ENCODE results near the gene SARS2. TPM values are rescaled to one million over a fixed set of nuclear protein-coding genes. Genes with fewer than 3 reads are reported as not detected.
A peak's percentile ranks its signal among the peaks of the same experiment; 100 is the strongest.

The SARS2 gene
- total RNA-seq, 1 experiment from 2014 or later: 74.7 TPM

- Mint-ChIP-seq H3K4me3 (peak overlapping the region; percentile 82), H3K27me3 (ENCODE audit: low read depth) (peaks cover 28% of the 10 kb centered on the region), H3K36me3 (peaks cover 54% of the 10 kb centered on the region), H3K27ac (no peak overlapping the region), H3K4me1 (peaks cover 10% of the 10 kb centered on the region), H3K9me3 (peaks cover 34% of the 10 kb centered on the region)
- ChIA-PET CTCF (interaction anchor here (0.5 to 4.5 kb wide), 12 partner anchors 12 to 163 kb away, joined by 3 to 26 read pairs (median 4); partner anchors contain the start of genes NFKBIB, RINL and SIRT2), POLR2A (no interaction called here)
- DNase-seq (ENCODE audit: low spot score) (peak; percentile 44), ATAC-seq (no peak)
- TF ChIP-seq IRF2 (CRISPR knock-in tag; IDR thresholded peaks at IDR 0.05; ENCODE audit: borderline replicate concordance, low read depth) (no peak), FOXP1 (CRISPR knock-in tag; IDR thresholded peaks at IDR 0.05; ENCODE audit: borderline replicate concordance) (0 out of 2 replicates have a peak, but pooled peaks have one; percentile 59)
Measured at GRCh38 chr19:38932425-38933179, 2.0 kb upstream of the SARS2 start.

GRCh38 chr19:38931521-38931793 is 894 bp upstream of the SARS2 start:
- no peak for ATAC-seq
- POLR2A ChIA-PET: no interaction called here
- Mint-ChIP-seq H3K4me3 (peak overlapping the region; percentile 82), H3K4me1 (peaks cover 10% of the 10 kb centered on the region), H3K27me3 (ENCODE audit: low read depth) (peaks cover 16% of the 10 kb centered on the region), H3K27ac (peak overlapping the region; percentile 98), H3K36me3 (peaks cover 55% of the 10 kb centered on the region), H3K9me3 (peaks cover 29% of the 10 kb centered on the region)
- no peak for DNase-seq (ENCODE audit: low spot score)
- no peak for TF ChIP-seq TEAD4 (CRISPR knock-in tag; IDR thresholded peaks at IDR 0.05)
- TF ChIP-seq RORB (CRISPR knock-in tag; IDR thresholded peaks at IDR 0.05): no peak
- no peak for TF ChIP-seq ZNF232 (CRISPR knock-in tag; IDR thresholded peaks at IDR 0.05)
- TF ChIP-seq, protein P1, sequence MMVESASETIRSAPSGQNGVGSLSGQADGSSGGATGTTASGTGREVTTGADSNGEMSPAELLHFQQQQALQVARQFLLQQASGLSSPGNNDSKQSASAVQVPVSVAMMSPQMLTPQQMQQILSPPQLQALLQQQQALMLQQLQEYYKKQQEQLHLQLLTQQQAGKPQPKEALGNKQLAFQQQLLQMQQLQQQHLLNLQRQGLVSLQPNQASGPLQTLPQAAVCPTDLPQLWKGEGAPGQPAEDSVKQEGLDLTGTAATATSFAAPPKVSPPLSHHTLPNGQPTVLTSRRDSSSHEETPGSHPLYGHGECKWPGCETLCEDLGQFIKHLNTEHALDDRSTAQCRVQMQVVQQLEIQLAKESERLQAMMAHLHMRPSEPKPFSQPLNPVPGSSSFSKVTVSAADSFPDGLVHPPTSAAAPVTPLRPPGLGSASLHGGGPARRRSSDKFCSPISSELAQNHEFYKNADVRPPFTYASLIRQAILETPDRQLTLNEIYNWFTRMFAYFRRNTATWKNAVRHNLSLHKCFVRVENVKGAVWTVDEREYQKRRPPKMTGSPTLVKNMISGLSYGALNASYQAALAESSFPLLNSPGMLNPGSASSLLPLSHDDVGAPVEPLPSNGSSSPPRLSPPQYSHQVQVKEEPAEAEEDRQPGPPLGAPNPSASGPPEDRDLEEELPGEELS (CRISPR knock-in tag; IDR thresholded peaks at IDR 0.05): no peak
- no peak for TF ChIP-seq ATF6 (CRISPR knock-in tag; IDR thresholded peaks at IDR 0.05)
- CTCF ChIA-PET: interaction anchor here (0.5 to 4.5 kb wide), 13 partner anchors 12 to 216 kb away, joined by 3 to 26 read pairs (median 11); partner anchors contain the start of genes ECH1 and RINL

DNA sequence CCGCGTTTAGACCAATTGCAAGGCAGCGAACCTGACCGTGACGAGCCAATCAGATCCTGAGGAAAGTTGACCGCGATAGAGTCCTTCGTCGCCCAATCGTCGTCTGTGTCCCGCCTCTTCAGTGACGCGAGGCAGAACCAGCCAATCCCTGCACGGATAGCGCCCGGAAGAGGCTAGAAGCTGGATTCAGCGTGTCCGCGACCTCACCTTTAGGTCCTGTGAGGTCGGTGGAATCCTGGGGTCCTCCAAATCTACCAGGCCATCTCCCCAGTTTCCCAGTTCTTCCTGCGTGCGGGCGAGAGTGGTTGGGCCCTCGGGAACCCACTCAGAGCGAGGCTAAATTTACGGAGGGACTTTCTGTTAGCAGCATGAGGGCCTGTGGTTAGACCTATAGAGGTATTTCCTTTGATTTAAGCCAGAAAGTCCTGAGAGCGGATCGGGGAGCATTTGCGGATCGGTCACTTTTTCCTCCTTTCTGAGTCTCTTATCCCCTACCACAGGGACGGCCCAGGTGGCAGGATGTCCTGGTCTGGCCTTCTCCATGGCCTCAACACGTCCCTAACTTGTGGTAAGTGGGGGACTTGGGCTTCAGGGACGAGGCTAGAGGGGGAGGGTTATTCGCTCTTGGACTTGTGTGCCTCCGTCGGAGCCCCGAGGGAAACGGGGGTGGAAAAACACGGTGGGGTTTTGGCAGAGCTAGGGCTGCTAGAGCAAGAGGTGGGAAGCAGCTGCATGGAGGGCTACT is 385 bp upstream of the SARS2 start, which contains the start of gene MRPS12:
Gene MRPS12, plus strand, starts transcription at position 169 of the 745 bp plus-strand sequence. Its CDS starts 351 bp downstream, at position 520.
- peak within 1 kb of the TSS; percentile 82 for H3K4me3 Mint-ChIP-seq
- H3K4me1 Mint-ChIP-seq: peaks cover 10% of the 10 kb centered on the region
- peak; percentile 97 for ATAC-seq
- peaks cover 24% of the 10 kb centered on the region for H3K9me3 Mint-ChIP-seq
- CTCF ChIA-PET: interaction anchor here (0.5 to 4.5 kb wide), 71 partner anchors 9 to 543 kb away, joined by 3 to 32 read pairs (median 5); partner anchors contain the start of genes ACTN4, CAPN12, CCER2 and ECH1
- peaks cover 54% of the 10 kb centered on the region for H3K36me3 Mint-ChIP-seq
- DNase-seq (ENCODE audit: low spot score): peak; percentile 98
- POLR2A ChIA-PET: interaction anchor here (0.9 to 1.4 kb wide), 6 partner anchors 10 to 331 kb away, joined by 3 to 4 read pairs (median 4); partner anchors contain the start of genes CAPN12 and FBXO17
- peaks cover 11% of the 10 kb centered on the region for H3K27me3 Mint-ChIP-seq (ENCODE audit: low read depth)
- H3K27ac Mint-ChIP-seq: peak within 1 kb of the TSS; percentile 98
- TF ChIP-seq ZNF219 (CRISPR knock-in tag; IDR thresholded peaks at IDR 0.05; ENCODE audit: borderline replicate concordance) (no peak), IRF1 (CRISPR knock-in tag; IDR thresholded peaks at IDR 0.05) (no peak), MYBL2 (CRISPR knock-in tag; IDR thresholded peaks at IDR 0.05) (no peak), NFE2L1 (CRISPR knock-in tag; IDR thresholded peaks at IDR 0.05) (no peak), TEAD4 (CRISPR knock-in tag; IDR thresholded peaks at IDR 0.05) (no peak), HMGXB4 (CRISPR knock-in tag; IDR thresholded peaks at IDR 0.05) (no peak), SOX15 (CRISPR knock-in tag; IDR thresholded peaks at IDR 0.05) (no peak), SMAD3 (CRISPR knock-in tag; IDR thresholded peaks at IDR 0.05; ENCODE audit: borderline replicate concordance) (0 out of 2 replicates have a peak, but pooled peaks have one; percentile 12), ELF4 (CRISPR knock-in tag; IDR thresholded peaks at IDR 0.05; ENCODE audit: low read depth) (no peak), RELA (CRISPR knock-in tag; IDR thresholded peaks at IDR 0.05; ENCODE audit: borderline replicate concordance) (no peak)
- TF ChIP-seq, protein P2, sequence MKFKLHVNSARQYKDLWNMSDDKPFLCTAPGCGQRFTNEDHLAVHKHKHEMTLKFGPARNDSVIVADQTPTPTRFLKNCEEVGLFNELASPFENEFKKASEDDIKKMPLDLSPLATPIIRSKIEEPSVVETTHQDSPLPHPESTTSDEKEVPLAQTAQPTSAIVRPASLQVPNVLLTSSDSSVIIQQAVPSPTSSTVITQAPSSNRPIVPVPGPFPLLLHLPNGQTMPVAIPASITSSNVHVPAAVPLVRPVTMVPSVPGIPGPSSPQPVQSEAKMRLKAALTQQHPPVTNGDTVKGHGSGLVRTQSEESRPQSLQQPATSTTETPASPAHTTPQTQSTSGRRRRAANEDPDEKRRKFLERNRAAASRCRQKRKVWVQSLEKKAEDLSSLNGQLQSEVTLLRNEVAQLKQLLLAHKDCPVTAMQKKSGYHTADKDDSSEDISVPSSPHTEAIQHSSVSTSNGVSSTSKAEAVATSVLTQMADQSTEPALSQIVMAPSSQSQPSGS (CRISPR knock-in tag; IDR thresholded peaks at IDR 0.05; ENCODE audit: borderline replicate concordance, low read depth): no peak
- TF ChIP-seq, protein P3, sequence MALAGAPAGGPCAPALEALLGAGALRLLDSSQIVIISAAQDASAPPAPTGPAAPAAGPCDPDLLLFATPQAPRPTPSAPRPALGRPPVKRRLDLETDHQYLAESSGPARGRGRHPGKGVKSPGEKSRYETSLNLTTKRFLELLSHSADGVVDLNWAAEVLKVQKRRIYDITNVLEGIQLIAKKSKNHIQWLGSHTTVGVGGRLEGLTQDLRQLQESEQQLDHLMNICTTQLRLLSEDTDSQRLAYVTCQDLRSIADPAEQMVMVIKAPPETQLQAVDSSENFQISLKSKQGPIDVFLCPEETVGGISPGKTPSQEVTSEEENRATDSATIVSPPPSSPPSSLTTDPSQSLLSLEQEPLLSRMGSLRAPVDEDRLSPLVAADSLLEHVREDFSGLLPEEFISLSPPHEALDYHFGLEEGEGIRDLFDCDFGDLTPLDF (CRISPR knock-in tag; IDR thresholded peaks at IDR 0.05): no peak
- TF ChIP-seq, protein P4, sequence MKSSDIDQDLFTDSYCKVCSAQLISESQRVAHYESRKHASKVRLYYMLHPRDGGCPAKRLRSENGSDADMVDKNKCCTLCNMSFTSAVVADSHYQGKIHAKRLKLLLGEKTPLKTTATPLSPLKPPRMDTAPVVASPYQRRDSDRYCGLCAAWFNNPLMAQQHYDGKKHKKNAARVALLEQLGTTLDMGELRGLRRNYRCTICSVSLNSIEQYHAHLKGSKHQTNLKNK (CRISPR knock-in tag; IDR thresholded peaks at IDR 0.05): no peak

Measured in WTC11 (cell line).